Stomach (tissue), 9 donors: ENCODE results near the gene HES3. TPM values are rescaled to one million over a fixed set of nuclear protein-coding genes. Genes with fewer than 3 reads are reported as not detected.

Source experiments
- DNase-seq, 2 donors: peaks; one replicate each; pipeline versions ENCODE4 v3.0.0 to v3.0.0-alpha.2; 2013 to 2019
- H3K27ac ChIP-seq, 5 donors: fragments of 200-600 bp in 4 of 5; sonication (generic) in 4 of 5; one replicate each; pipeline ENCODE4 v1.5.1; 2013 to 2019; ENCODE audit warnings: mild to moderate bottlenecking in 1 of 5, moderate library complexity in 1 of 5
- H3K27me3 ChIP-seq, 3 donors: fragments of 200-600 bp; sonication (generic); one replicate each; pipeline ENCODE4 v1.5.1; 2017 to 2019; ENCODE audit warnings: mixed run types in 1 of 3
- H3K36me3 ChIP-seq, 4 donors: fragments of 200-600 bp; sonication (generic); 1 replicate in 3 of 4; 2 replicates in 1 of 4; pipeline ENCODE4 v1.5.1; 2016 to 2019
- H3K4me1 ChIP-seq, 4 donors: fragments of 200-600 bp; sonication (generic); one replicate each; pipeline ENCODE4 v1.5.1; 2016 to 2019
- H3K4me3 ChIP-seq, 4 donors: fragments of 200-600 bp; sonication (generic) in 3 of 4; one replicate each; pipeline ENCODE4 v1.5.1; 2016 to 2019; ENCODE audit warnings: mild to moderate bottlenecking in 1 of 4
- H3K9me3 ChIP-seq, 4 donors: fragments of 200-600 bp; sonication (generic); one replicate each; pipeline ENCODE4 v1.5.1; 2016 to 2019
- EP300 ChIP-seq: sonication (generic); formaldehyde crosslinking; IDR thresholded peaks from one replicate; pipeline ENCODE4 v1.6.1; 2017; ENCODE audit warnings: antibody characterized with exemption
- POLR2A ChIP-seq, 4 donors: fragments of 450-650 bp; IDR thresholded peaks; one replicate each; pipeline ENCODE4 v1.6.1; 2016; ENCODE audit warnings: antibody characterized with exemption in 4 of 4, control low read depth in 2 of 4, mild to moderate bottlenecking in 1 of 4, moderate library complexity in 1 of 4
- POLR2AphosphoS5 ChIP-seq, 3 donors: sonication (generic); formaldehyde crosslinking; IDR thresholded peaks; one replicate each; pipeline ENCODE4 v1.6.1; 2016; ENCODE audit warnings: antibody characterized with exemption in 3 of 3
- WGBS, 5 donors: extraction: QIAGEN DNeasy Blood & Tissue Kit in 3 of 5; methylation state at CpG; one replicate each; pipeline versions ENCODE4 v1.1.5 to v1.1.7; 2013 to 2018; 5-methylcytosine and 5-hydroxymethylcytosine counted together
- intact Hi-C: fragments of 100-400 bp; cut with DNase I; formaldehyde crosslinking; loops from one replicate; pipeline ENCODE4 v1.15.1; 2023; ENCODE audit warnings: low total_unique reads
- polyA plus RNA-seq, 3 donors: library from polyadenylated mRNA; stranded (reverse); fragments of 200-250 nt; gene quantifications; one replicate each; pipeline ENCODE4 v1.2.3, GENCODE V29; 2013
- total RNA-seq, 5 donors: library from RNA; depleted of rRNA; stranded (reverse); fragments of >200 nt; gene quantifications; one replicate each; pipeline versions ENCODE4 v1.1.0 to v1.2.3, GENCODE V29; 2014 to 2016
- TF ChIP-seq, protein P1 (sequence below), 7 experiments: fragments of 450-650 bp in 4 of 7; fragments of 200-600 bp in 3 of 7; sonication (generic) in 3 of 7; IDR thresholded peaks; one replicate each; pipeline ENCODE4 v1.5.1; 2016 to 2019; ENCODE audit warnings: antibody characterized with exemption in 7 of 7, control low read depth in 2 of 7, mild to moderate bottlenecking in 1 of 7
- donor health status: healthy with polysubstance abuse.
- donor health status: Bipolar disorder and iron deficiency.
- donor health status: healthy.

HES3 gene
- total and polyA plus RNA-seq, 8 donors, result not detected

DNA sequence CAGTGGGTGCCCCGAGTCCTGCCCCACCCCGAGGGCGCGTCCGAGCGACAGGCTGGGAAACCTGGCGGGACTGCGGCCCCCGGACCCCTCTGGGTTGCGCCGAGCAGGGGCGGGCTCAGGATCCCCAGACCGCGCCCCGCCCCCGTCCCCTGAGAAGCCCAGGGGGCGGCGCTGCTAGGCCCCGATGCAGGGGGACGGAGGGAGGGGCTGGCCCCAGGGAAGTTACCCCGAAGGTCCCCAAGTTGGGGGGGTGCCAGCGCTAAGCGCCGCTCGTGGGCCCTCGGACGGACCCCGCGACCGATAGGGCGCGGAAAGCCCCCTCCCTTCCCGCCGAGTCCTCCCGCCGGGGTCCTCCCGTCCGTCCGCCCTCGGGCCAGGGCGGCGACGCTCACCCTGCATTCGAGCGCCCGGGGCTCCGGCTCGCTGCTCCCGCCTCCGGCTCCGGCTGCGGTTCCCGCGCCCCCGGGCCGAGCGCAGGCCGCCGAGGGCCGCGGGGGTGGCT, 16.5 kb downstream of the HES3 start:
- intact Hi-C loops, result no loop called here
- H3K27me3 ChIP-seq, result peaks cover 0 to 58% (median 23%) of the 10 kb centered on the region in 3 donors
- TF ChIP-seq EP300, result no peak

DNA sequence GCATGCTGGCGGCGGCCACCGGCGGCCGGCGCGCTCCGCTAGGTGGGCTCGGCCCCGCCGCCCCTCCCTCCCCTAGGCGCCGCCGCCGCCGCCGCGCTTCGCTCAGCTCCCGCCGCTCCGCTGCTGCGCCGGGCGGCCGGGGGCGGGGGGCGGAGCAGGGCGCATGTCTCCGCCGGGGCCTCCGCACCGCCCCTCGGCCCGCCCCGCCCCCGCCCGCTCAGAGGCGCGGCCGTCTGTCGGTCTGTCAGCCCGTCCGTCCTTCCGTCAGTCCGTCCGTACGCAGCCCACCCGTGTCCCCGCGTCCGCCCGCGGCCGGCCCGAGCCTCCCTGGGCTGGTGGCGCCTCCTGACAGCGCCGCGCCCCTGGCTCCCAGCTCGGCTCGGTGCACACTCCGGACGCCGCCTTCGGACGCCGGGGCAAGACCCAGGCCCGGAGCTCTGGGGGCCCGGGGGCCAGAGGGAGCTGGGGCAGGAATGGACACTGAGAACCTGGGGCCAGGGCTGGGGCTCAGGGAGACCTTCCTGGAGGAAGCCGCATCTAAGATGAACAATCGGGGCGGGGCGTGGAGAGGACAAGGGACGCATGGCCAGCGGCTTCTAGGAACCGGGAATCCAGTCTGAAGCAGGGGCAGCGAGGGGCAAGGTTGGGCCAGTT, 17.1 kb downstream of the HES3 start, which contains the start of gene GPR153:
GPR153 (minus strand) TSS at position 138 of the 654 bp plus-strand sequence. CDS start 6,193 bp downstream, outside the sequence.
- Histone ChIP-seq H3K27me3 (peaks cover 0 to 58% (median 23%) of the 10 kb centered on the region in 3 donors), H3K36me3 (peaks cover 0 to 11% (median 3%) of the 10 kb centered on the region in 4 donors), H3K4me1 (peaks cover 13 to 41% (median 32%) of the 10 kb centered on the region in 4 donors), H3K9me3 (no peaks in the 10 kb centered on the region), H3K27ac (peak within 1 kb of the TSS in 4 of 5 donors; percentile 38 to 81 (median 50)), H3K4me3 (peak within 1 kb of the TSS; percentile 51 to 74 (median 62))
- intact Hi-C loops, result no loop called here
- 0 to 4% (median 2%) methylated on average over 26 to 78 of the region's 78 CpGs for WGBS, 5 donors
- TF ChIP-seq POLR2A (IDR thresholded peaks at IDR 0.05) (no peak), POLR2AphosphoS5 (IDR thresholded peaks at IDR 0.05) (no peak), EP300 (no peak)
- TF ChIP-seq, protein P1, sequence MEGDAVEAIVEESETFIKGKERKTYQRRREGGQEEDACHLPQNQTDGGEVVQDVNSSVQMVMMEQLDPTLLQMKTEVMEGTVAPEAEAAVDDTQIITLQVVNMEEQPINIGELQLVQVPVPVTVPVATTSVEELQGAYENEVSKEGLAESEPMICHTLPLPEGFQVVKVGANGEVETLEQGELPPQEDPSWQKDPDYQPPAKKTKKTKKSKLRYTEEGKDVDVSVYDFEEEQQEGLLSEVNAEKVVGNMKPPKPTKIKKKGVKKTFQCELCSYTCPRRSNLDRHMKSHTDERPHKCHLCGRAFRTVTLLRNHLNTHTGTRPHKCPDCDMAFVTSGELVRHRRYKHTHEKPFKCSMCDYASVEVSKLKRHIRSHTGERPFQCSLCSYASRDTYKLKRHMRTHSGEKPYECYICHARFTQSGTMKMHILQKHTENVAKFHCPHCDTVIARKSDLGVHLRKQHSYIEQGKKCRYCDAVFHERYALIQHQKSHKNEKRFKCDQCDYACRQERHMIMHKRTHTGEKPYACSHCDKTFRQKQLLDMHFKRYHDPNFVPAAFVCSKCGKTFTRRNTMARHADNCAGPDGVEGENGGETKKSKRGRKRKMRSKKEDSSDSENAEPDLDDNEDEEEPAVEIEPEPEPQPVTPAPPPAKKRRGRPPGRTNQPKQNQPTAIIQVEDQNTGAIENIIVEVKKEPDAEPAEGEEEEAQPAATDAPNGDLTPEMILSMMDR (IDR thresholded peaks at IDR 0.05), result no peak
- DNase-seq, result peak; percentile 27 to 90

More for the DNA sequence above, 16.5 kb downstream of the HES3 start:
- peaks cover 0 to 11% (median 3%) of the 10 kb centered on the region in 4 donors for H3K36me3 ChIP-seq
- WGBS, 5 donors, result 1 to 2% (median 1%) methylated on average over 15 to 61 of the region's 61 CpGs; no CpG with 5 or more reads in 1 of the 5 donors
- no peaks in the 10 kb centered on the region for H3K9me3 ChIP-seq
- DNase-seq, result peak in 1 of 2 donors; percentile 81
- H3K27ac ChIP-seq, result peak overlapping the region in 4 of 5 donors; percentile 38 to 81 (median 50)
- peak overlapping the region; percentile 51 to 74 (median 62) for H3K4me3 ChIP-seq
- peaks cover 13 to 41% (median 32%) of the 10 kb centered on the region in 4 donors for H3K4me1 ChIP-seq

DNA sequence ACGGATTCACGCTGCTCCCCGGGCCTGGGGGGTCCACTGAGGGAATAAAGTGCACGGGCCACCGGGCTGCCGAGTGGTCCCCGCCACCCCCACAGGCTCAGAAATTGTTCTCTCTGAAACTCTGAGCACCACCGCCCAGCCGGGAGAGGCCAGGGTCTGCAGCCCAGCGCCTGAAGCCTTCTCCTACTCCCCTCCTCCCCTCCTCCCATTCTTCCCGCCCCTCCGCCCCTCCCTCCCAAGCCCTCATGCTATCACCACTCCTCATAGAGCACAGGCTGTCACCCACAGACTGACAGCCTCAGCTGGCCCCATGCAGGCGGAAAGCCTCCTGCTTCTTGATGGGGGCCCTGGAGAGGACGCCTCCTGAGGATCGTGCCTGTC, 17.6 kb downstream of the HES3 start:
- Histone ChIP-seq H3K27me3 (peaks cover 0 to 58% (median 23%) of the 10 kb centered on the region in 3 donors), H3K27ac (peak overlapping the region in 2 of 5 donors; percentile 42 to 66), H3K4me1 (peaks cover 13 to 41% (median 32%) of the 10 kb centered on the region in 4 donors), H3K9me3 (no peaks in the 10 kb centered on the region), H3K4me3 (peak overlapping the region; percentile 51 to 74 (median 62)), H3K36me3 (peaks cover 0 to 11% (median 3%) of the 10 kb centered on the region in 4 donors)
- 8 to 24% (median 15%) methylated on average over 11 to 15 of the region's 15 CpGs for whole genome bisulfite sequencing, 5 donors
- intact Hi-C loops, result no loop called here
- DNase-seq, result peak in 1 of 2 donors; percentile 71
- TF ChIP-seq, protein P1 (IDR thresholded peaks at IDR 0.05), result no peak
- no peak for TF ChIP-seq POLR2A (IDR thresholded peaks at IDR 0.05)
- no peak for TF ChIP-seq POLR2AphosphoS5 (IDR thresholded peaks at IDR 0.05)
- TF ChIP-seq EP300, result no peak

DNA sequence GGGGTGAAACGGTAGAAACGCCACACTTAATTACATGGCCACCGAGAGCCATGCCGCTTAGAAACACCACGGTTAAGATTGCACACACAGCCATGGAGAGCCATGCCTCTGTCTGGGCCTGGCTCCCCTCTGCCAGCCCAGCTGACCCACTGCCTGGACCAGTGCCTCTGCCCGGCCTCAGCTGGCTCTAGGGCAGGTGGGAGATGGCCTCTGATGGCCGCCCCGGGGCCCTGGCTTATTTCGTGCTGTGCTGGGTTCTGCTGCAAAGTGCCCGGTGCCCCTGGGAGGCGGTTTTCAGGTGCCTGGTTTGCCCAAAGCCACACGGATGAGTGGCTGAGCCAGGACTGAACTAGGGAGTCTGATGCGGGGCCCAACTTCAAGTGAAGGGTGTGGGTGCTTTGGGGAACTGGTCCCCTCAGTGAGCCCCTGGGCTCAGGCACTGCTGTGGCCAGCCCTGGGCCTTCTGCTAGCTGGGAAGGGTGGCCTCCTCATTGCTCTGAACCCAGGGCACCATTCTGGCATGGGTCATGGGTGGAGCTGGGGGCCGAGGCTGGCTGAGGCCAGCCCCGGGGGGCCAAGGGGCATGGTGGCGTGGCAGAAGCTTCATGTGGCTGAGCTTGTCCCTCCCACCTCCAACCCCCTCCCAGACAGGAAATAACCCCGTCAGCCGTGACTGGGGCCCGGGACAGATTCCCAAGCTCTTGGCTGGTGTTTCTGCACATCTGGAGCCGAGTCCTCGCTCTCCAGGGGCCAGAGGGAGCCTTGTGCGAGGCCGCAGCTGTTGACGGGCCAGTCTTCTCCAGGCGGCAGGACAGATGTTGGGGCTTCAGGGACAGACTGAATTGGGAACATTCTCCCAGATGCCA, 18.8 kb downstream of the HES3 start:
- Histone ChIP-seq H3K9me3 (no peaks in the 10 kb centered on the region), H3K36me3 (peaks cover 0 to 11% (median 3%) of the 10 kb centered on the region in 4 donors), H3K27me3 (peaks cover 0 to 58% (median 23%) of the 10 kb centered on the region in 3 donors), H3K4me1 (peaks cover 13 to 41% (median 32%) of the 10 kb centered on the region in 4 donors), H3K4me3 (no peak overlapping the region), H3K27ac (no peak overlapping the region)
- TF ChIP-seq, protein P1 (IDR thresholded peaks at IDR 0.05), result no peak
- no peak for TF ChIP-seq EP300
- no peak for TF ChIP-seq POLR2AphosphoS5 (IDR thresholded peaks at IDR 0.05)
- TF ChIP-seq POLR2A (IDR thresholded peaks at IDR 0.05), result no peak
- WGBS, 5 donors, result 73 to 84% (median 78%) methylated on average over 7 to 25 of the region's 25 CpGs
- DNase-seq, result peak in 1 of 2 donors; percentile 86
- intact Hi-C loops, result no loop called here
